GM19240 (cell line): Measurements from ENCODE around the gene ASXL1.

ENCODE experiments used
- DNase-seq: peaks from one replicate; pipeline ENCODE4 v3.0.0; 2011; ENCODE audit warnings: low spot score; ENCODE audit not compliant: insufficient read length

Gene ASXL1

GRCh38 chr20:32451682-32452461 lies 93.7 kb downstream of the ASXL1 start:
- no peak for DNase-seq

DNA sequence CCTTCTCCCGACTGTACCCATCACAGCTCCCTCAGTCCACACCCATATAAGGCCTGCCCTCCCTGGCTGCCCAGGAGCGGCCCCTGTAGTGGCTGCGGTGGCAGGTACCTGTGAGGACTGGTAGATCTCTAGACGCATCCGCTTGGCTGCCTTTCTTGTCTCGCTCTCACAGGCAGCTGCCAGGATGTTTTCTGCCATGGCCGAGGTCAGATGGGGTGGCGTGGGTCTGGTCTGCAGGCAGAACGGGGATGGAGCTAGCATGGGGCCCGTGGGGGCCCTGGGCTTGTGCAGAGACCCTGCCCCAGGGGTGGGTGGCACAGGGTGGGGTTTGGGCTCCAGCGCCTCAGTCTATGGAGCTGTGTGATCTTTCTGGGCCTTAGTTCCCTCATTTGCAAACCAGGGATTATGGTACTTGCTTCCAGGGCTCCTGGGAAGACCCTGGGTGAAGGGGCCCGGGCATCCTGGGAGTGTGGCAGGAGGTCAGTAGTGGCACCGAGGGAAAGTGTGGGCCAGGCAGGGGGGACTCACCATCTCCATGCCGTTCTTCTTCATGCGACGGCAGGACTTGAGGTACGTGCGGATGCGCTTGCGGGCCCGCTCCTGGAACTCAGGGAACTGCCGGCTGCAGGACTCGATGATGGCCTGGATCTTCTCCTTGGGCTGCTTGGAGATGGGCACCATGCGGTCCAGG lies 94.8 kb downstream of the ASXL1 start:
- DNase-seq: no peak

DNA sequence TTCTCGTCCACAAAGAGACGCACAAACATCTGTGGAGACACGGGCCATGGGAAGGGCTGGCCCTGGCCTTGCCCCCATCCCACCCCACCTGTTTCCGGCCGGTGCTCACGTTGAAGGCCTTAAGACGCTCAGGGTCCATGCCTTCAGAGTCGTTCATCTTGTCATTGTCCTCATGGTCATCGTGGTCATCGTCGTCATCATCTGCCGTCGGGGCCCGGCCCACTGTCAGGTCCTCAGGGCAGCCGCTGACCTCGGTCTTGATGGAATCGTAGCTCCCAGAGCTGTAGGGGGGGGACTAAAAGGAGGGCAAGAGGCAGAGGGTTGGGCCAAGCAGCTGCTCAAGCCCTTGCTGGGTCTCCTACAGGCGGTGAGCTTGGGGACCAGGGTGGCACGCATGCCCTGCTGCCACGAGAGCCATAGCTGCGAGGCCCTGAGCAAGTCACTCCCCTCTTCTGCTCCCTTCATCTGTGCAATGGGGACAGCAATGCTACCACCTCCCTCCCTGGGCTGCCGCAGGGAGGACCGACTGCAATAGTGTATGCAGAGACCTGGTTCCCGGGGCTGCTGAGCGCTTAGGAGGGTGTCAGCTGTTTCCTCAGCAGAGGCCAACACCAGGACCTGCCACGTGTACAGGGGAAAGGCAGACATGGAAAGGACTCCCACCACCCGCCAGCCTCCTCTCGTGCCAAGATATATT lies 95.5 kb downstream of the ASXL1 start:
- DNase-seq: no peak

GRCh38 chr20:32454164-32455145 lies 96.3 kb downstream of the ASXL1 start:
- no peak for DNase-seq

DNA sequence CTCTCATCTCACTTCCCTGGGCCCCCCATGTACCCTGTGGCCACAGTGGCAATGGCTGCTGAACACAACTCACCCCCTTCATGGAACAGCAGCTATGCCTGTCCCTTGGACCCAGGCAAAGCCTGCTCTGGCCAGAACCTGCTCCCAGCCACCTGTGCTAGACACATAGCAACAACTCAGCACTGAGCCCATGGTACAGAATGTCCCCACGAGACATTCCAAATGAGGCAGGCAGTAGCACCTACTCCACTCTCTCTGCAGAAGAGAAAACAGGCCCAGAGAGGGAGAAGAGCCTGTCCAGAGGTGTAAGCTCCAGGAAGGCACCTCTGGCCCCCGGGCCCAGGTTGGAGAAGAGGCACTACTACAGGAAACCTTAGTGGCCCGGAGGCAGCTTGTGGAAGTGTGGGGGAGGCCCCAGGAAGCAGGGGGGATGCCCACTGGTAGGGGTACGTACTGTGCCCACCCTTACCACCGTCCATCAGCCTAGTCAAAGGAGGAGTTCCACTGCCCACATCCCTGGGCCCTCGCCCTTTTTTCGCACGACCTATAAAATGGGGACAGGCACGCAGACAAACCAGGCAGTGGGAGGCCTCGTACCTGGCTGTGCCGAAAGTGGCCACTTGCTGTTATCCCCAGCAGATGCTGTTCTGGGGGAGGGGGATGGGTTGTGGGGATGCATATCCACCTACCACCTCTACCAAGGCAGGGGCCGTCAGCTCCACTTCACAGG lies 97.2 kb downstream of the ASXL1 start:
- no peak for DNase-seq

DNA sequence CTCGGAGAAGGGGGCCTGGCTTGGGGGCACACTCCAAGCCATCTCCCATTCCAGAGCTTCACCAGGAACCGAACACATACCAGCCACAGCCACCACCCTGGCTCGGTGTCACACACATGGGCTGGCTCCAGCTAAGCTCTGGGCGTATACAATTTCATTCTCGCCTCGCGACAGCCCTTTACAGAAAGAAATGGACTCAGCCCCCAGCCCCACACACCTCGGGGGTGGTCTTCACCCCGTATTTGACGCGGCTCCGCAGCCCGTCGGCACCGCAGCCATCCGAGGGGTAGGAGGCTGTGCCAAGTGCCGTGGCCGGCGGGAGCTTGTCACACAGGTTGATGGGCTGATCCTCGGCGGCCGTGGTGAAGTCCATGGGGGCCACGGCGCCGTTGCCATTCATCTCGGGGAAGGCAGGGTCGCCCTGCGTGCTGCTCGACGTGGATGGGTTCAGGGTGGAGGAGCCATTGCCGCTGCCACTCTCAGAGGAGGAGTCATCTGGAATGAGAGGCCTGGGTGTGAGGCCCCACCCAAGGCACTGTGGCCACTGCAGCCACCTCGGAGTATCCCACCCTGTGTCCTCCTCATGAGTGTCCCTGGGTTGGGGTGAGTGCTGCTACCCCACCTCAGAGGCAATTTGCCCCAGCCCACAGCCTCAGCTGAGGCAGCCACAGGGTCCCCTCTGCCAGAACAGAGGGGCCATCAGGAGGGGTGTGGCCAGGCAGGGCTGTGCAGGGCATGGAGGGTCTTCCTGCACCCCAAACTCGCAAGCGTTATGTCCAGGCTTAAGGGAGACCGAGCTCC lies 98.0 kb downstream of the ASXL1 start:
- DNase-seq: no peak

DNA sequence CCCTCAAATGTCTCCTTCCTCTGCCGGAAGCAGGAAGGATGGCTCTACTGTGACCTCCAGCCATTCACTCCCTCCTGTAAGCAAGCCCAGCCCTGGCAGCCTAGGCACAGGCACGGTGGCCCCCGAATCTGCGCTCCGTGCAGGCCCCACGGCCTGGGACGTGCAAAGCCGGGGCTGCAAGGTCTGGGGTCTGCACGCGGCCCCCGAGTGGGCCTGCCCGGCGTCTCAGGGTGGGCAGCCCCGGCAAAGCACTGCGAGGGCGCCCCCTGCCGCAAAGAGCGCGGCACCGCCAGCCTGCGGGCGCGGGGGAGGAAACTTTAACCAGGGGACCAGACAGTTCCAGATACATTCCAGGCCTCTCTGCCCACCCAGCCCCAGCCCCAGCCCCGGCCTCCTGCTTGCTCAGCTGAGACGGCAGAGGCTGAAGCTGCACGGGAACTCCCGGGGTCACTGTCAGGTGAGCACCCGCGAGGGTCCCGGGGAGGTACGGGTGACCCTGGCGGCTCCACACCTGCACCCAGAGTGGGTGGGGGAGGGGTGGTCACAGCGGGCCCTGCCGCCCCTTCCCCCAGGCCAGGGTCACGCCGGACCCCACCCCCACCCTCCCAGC lies 98.8 kb downstream of the ASXL1 start:
- DNase-seq: peak; percentile 61

- no peak for DNase-seq
These were observed 99.4 kb downstream of the ASXL1 start for GRCh38 chr20:32457479-32457986.

- no peak for DNase-seq
These were observed 100.1 kb downstream of the ASXL1 start for GRCh38 chr20:32458061-32458836.

GRCh38 chr20:32458837-32459220 lies 100.7 kb downstream of the ASXL1 start:
- no peak for DNase-seq

DNA sequence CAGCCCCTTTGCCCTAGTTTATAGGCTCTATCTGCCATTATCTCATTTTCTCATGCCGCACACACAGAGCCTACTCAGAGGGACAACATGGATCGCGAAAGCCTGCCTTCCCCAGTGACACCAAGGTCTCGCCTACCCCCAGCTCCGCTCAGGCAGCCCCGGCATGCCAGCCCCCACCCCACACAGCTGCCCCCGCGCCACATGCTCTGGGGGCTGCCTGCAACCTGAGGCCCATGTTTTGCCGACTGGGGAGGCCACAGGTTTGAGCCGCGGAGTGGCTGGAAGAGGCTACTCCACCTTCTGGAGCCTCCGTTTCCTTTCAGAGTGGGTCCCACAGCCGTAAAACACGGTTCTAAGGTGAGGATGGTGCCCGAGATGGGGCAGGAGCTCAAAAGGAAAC lies 102.1 kb downstream of the ASXL1 start:
- no peak for DNase-seq

DNA sequence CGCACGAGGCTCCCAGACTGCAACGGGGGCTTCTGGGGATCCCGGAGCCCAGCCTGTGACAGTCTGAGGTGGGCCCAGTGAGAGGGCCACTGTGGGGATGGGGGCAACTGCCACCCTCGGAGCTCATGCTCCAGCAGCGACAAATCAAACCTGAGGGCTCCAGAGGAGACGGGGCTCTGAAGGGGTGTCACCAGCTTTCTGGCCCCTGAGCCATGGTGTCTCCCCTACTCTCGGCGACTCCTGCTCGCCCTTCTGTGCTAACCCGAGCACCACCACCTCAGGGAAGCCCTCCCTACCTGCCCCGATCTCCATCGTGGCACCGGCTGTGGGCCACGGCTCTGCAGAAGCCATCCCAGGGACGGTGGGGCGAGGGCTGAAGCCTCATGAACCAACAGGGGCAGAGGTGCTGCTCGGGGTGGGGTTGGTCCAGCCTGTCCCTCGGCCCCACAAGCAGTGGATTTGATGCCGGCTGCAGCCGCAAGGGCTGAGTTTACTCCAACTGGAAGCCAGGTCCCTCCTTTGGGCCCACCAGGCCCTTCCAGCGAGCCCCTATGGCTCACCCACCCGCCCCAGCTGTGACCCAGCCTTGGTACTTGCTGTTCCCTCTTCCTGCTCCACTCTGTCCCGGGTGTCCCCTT lies 102.7 kb downstream of the ASXL1 start:
- DNase-seq: no peak

DNA sequence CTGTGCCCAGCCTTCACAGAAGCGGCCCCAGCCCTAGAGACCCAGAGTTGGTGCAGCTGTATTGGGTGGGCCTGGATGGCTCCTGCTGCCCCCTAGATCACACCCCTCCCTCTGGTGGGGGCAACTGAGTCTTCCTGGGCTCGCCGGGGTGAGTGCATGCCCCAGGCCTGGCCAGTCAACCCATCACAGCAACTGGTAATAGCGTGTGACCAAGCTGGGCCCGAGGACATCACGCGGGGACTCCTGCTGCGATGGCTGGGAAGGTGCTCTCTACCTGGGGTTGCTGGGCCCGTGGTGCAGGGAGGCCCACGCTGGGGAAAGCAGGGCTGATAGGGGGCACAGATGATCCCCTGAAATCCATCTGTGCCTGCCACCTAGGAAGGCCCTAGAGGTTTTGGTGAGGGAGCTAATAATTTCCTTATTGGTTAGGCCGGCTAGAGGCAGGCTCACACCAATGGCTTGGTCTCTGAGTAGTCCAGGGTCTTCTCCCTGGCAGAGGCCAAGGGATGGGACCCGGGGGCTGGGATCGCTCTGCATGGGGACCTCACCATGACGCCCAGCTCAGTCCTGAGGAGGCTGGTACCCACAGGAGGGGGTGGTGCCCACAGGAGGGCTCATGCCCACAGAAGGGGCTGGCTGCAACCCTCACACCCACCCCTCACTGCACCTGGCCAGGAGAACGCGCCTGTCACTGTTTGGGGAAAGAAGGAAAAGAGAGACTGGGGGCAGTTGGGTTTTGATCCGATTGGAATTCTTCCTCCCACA lies 103.9 kb downstream of the ASXL1 start:
- DNase-seq: no peak

DNA sequence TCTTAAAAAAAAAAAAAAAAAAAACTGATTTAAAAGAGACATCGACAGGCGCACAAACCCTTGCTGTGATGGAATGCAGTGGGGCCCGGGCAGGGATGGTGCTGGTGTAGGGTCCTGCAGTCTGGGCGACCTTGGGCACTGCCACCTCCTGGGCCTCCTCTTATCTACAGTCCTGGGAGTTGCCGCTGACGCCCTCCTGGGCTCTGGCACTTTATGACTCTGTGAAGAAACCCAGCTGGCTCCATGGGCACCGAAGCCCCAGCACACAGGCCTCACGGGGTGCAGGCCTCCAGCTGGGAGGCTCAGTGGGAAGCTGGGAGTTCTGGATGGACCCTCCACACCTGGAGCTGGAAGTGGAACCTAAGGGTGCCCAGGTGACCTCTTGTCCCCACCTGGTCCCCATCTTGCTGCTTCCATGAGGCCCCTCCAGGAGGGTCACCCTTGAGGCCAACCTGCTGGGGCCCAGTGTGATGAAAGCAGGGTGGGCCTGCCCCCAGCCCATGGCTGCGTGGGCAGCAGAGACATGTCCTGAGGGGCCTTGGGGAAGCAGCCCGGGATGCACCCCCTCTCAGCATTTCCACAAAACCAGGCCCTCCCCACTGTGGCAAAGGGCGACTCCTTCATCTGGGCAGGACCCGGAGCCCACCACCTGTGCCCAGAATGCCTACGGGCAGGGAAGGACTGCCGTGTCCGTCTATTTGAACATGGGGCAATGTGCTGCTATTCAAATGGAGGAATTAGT lies 104.9 kb downstream of the ASXL1 start:
- DNase-seq: no peak

GRCh38 chr20:32463642-32464400 lies 105.7 kb downstream of the ASXL1 start:
- no peak for DNase-seq
